Testis (tissue), 3 donors: Measurements from ENCODE around the gene NUDT6. TPM values are rescaled to one million over a fixed set of nuclear protein-coding genes. Genes with fewer than 3 reads are reported as not detected.

Source experiments
- DNase-seq: peaks from one replicate; pipeline ENCODE4 v3.0.0-alpha.2; 2019
- H3K27ac ChIP-seq, 2 donors: fragments of 200-600 bp; sonication (generic); one replicate each; pipeline ENCODE4 v1.5.1; 2019
- H3K27me3 ChIP-seq: fragments of 200-600 bp; sonication (generic); one replicate; pipeline ENCODE4 v1.5.1; 2019
- H3K36me3 ChIP-seq: fragments of 200-600 bp; sonication (generic); one replicate; pipeline ENCODE4 v1.5.1; 2017; ENCODE audit warnings: low read depth; ENCODE audit errors: missing control alignments
- H3K4me1 ChIP-seq: fragments of 200-600 bp; sonication (generic); one replicate; pipeline ENCODE4 v1.5.1; 2019
- H3K4me3 ChIP-seq, 2 donors: fragments of 200-600 bp; sonication (generic); one replicate each; pipeline ENCODE4 v1.5.1; 2017 to 2019
- H3K9me3 ChIP-seq: fragments of 200-600 bp; sonication (generic); one replicate; pipeline ENCODE4 v1.5.1; 2017
- CTCF ChIP-seq, 3 experiments: fragments of 450-650 bp in 2 of 3; fragments of 200-600 bp in 1 of 3; sonication (generic) in 1 of 3; IDR thresholded peaks; one replicate each; pipeline ENCODE4 v1.5.1; 2016 to 2019; ENCODE audit warnings: antibody characterized with exemption in 3 of 3, mild to moderate bottlenecking in 2 of 3, moderate library complexity in 1 of 3
- POLR2A ChIP-seq: fragments of 450-650 bp; IDR thresholded peaks from one replicate; pipeline ENCODE4 v1.6.1; 2017; ENCODE audit warnings: antibody characterized with exemption, mild to moderate bottlenecking, moderate library complexity
- whole genome bisulfite sequencing, 2 donors: methylation state at CpG; one replicate each; pipeline ENCODE4 v1.1.5; 2018; 5-methylcytosine and 5-hydroxymethylcytosine counted together
- intact Hi-C: fragments of 100-400 bp; cut with DNase I; formaldehyde crosslinking; loops from one replicate; pipeline ENCODE4 v1.15.1; 2023; ENCODE audit warnings: low total_unique reads
- polyA plus RNA-seq: library from polyadenylated mRNA; stranded (reverse); fragments of 350-450 nt; fragmentation: Illumina TruSeq; extraction: RNeasy Lipid Tissue Mini Kit (QIAGEN cat#74804); gene quantifications from one replicate; pipeline ENCODE4 v1.2.3, GENCODE V29; 2014; ENCODE audit warnings: low read depth, low replicate concordance; ENCODE audit not compliant: insufficient read depth
- total RNA-seq, 2 donors: library from RNA; depleted of rRNA; stranded (reverse); fragments of >200 nt; gene quantifications; one replicate each; pipeline ENCODE4 v1.2.3, GENCODE V29; 2016

NUDT6 gene
- total and polyA plus RNA-seq, 3 donors from 2014 or later, result 12.0 to 16.6 (median 15.4) TPM

- DNase-seq, result no peak
- Histone ChIP-seq H3K4me1 (peaks cover 4% of the 10 kb centered on the region), H3K27ac (no peak overlapping the region), H3K4me3 (no peak overlapping the region), H3K27me3 (no peaks in the 10 kb centered on the region), H3K9me3 (no peaks in the 10 kb centered on the region), H3K36me3 (peaks cover 3% of the 10 kb centered on the region)
- WGBS, 2 donors, result 84% methylated on average over 2 of the region's 2 CpGs
- intact Hi-C loops, result no loop called here
- no peak for TF ChIP-seq POLR2A
- TF ChIP-seq CTCF (IDR thresholded peaks at IDR 0.05), result no peak
These were observed 32.1 kb downstream of the NUDT6 start for GRCh38 chr4:122890147-122890795.

GRCh38 chr4:122889726-122890125, 32.7 kb downstream of the NUDT6 start:
- 81 to 85% methylated on average over 1 of the region's 1 CpG for WGBS, 2 donors
- H3K4me3 ChIP-seq, result no peak overlapping the region
- no peak for TF ChIP-seq CTCF (IDR thresholded peaks at IDR 0.05)
- TF ChIP-seq POLR2A, result no peak
- no peaks in the 10 kb centered on the region for H3K9me3 ChIP-seq
- H3K4me1 ChIP-seq, result peaks cover 4% of the 10 kb centered on the region
- H3K36me3 ChIP-seq, result peaks cover 3% of the 10 kb centered on the region
- DNase-seq, result no peak
- intact Hi-C loops, result no loop called here
- no peaks in the 10 kb centered on the region for H3K27me3 ChIP-seq
- H3K27ac ChIP-seq, result no peak overlapping the region

- no peaks in the 10 kb centered on the region for H3K4me1 ChIP-seq
- intact Hi-C loops, result no loop called here
- H3K27me3 ChIP-seq, result no peaks in the 10 kb centered on the region
- no peaks in the 10 kb centered on the region for H3K36me3 ChIP-seq
- H3K4me3 ChIP-seq, result no peak overlapping the region
- WGBS, 2 donors, result 65 to 84% methylated on average over 1 of the region's 1 CpG
- DNase-seq, result no peak
- no peaks in the 10 kb centered on the region for H3K9me3 ChIP-seq
- no peak overlapping the region for H3K27ac ChIP-seq
- TF ChIP-seq CTCF (IDR thresholded peaks at IDR 0.05) (no peak), POLR2A (no peak)
These were observed 37.9 kb downstream of the NUDT6 start for GRCh38 chr4:122884499-122884898.

- H3K4me3 ChIP-seq, result no peak overlapping the region
- H3K9me3 ChIP-seq, result no peaks in the 10 kb centered on the region
- WGBS, 2 donors, result 90 to 95% methylated on average over 5 of the region's 5 CpGs
- no peak for DNase-seq
- no peaks in the 10 kb centered on the region for H3K36me3 ChIP-seq
- no peaks in the 10 kb centered on the region for H3K27me3 ChIP-seq
- intact Hi-C loops, result no loop called here
- H3K27ac ChIP-seq, result no peak overlapping the region
- TF ChIP-seq POLR2A, result no peak
- no peak for TF ChIP-seq CTCF (IDR thresholded peaks at IDR 0.05)
- H3K4me1 ChIP-seq, result no peaks in the 10 kb centered on the region
These were observed 39.3 kb downstream of the NUDT6 start for GRCh38 chr4:122882857-122883735.
